Measurements from ENCODE around the gene DCLK1.

- TF ChIP-seq FOXM1 (IDR thresholded peaks at IDR 0.05; ENCODE audit: borderline replicate concordance) (no peak), FOXK2 (IDR thresholded peaks at IDR 0.05) (no peak), ARNT (IDR thresholded peaks at IDR 0.05) (no peak), SP1 (IDR thresholded peaks at IDR 0.05) (no peak), CTBP1 (IDR thresholded peaks at IDR 0.05; ENCODE audit: borderline replicate concordance) (no peak), SUZ12 (IDR thresholded peaks at IDR 0.05) (no peak), HDGF (IDR thresholded peaks at IDR 0.05; ENCODE audit: borderline replicate concordance) (no peak), BHLHE40 (IDR thresholded peaks at IDR 0.05; ENCODE audit: borderline replicate concordance) (no peak), ELF4 (IDR thresholded peaks at IDR 0.05) (no peak), NFRKB (IDR thresholded peaks at IDR 0.05) (no peak), FOXA1 (IDR thresholded peaks at IDR 0.05) (no peak), ZNF384 (IDR thresholded peaks at IDR 0.05) (no peak)
- TF ChIP-seq, protein P1, sequence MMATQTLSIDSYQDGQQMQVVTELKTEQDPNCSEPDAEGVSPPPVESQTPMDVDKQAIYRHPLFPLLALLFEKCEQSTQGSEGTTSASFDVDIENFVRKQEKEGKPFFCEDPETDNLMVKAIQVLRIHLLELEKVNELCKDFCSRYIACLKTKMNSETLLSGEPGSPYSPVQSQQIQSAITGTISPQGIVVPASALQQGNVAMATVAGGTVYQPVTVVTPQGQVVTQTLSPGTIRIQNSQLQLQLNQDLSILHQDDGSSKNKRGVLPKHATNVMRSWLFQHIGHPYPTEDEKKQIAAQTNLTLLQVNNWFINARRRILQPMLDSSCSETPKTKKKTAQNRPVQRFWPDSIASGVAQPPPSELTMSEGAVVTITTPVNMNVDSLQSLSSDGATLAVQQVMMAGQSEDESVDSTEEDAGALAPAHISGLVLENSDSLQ (IDR thresholded peaks at IDR 0.05), result no peak
Observed at GRCh38 chr13:36096461-36097416, 34.4 kb downstream of the DCLK1 start.

Measured in HEK293T (cell line).